GM21529 (cell line): ENCODE measurements around the gene TLR1.
"Not testable (repeated sequence)": the region's sequence is repeated elsewhere in the genome, so short reads cannot be mapped to it uniquely, and the experiment has no call there.

Experiments used
- ATAC-seq: cut with Tn5 transposase; IDR thresholded peaks from one replicate; pipeline ENCODE4 v1.9.1; 2021; ENCODE audit not compliant: unreplicated experiment

The TLR1 gene

DNA sequence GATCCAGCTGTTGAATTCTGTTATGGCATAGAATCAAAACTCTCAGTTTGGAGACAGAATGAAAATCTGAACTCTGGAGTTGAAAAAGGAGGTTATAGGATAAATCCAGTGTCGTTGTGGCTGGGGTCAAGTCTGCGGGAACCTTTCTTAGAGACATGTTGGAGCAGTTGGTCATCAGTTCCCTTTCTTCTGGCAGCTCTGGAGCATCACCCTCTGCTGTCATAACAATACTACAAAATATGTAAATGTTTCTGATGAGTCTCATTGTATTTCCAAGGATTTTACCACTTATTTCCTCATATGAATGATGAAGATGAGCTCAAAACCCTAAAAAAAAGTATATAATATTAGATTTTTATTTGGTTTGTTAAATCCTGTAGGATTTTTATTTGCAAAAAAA lies 29.3 kb downstream of the TLR1 start:
- no peak for ATAC-seq

DNA sequence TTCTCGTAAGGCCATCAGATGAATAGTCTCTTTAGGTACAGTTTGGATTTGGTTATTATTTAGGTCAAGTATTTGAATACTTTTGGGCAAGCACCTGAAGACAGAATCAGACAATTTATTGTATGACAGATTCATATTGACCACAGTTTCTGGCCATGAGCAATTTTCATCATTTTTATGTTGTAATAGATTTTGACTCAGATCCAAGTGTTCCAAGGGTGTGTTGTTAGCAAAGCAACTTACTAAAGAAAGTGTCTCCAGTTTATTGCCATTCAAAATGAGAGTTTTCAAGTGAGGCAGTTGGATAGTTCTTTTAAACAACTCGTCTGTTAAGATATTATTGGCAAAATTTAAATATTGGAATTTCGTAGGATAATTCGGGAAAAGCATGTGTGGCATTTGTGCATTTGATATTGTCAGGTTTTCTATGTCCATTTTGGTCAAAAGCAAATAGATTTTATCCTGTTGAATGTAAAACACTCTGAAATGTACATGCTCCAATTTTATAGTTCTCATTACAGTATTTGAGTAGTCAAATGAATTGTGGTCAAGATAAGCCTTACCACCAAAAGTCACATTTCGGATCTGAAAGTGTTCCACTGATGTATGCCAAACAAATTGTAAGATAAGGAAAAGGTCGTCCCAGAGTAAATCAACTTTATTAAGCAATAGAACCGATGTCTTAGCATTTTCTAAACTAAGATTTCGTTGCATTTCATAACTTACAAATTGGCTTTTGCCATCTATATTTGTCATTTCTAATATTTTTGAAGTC lies 30.2 kb downstream of the TLR1 start:
- ATAC-seq, result no peak

DNA sequence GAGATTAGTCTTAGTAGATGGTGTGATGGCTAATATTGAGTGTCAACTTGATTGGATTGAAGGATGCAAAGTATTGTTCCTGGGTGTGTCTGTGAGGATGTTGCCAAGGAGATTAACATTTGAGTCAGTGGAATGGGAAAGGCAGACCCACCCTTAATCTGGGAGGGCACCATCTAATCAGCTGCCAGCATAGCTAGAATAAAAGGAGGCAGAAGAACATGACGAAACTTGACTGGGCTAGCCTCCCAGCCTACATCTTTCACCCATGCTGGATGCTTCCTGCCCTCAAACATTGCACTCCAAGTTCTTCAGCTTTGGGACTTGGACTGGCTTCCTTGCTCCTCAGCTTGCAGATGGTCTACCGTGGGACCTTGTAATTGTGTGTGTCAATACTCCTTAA lies 34.3 kb downstream of the TLR1 start:
- not testable (repeated sequence) for ATAC-seq

DNA sequence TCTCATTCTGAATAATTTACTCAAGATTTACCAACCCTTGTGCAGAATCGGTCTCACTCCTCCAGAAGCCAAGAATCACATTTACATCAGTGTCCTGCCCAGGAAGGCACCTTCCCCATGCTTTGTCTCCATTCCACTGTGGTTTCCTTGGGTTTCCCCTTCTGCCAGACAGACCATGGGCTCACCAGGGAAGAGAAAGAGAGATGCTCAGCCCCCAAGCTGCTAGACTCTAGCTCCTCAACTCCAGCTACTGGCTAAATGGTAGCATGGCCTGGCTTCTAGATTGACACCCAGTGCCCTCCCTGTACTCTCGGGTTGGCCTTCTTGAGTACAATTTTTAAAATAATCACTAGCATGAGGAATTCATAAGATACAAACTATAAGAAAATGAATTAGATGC lies 34.7 kb downstream of the TLR1 start:
- ATAC-seq, result no peak

DNA sequence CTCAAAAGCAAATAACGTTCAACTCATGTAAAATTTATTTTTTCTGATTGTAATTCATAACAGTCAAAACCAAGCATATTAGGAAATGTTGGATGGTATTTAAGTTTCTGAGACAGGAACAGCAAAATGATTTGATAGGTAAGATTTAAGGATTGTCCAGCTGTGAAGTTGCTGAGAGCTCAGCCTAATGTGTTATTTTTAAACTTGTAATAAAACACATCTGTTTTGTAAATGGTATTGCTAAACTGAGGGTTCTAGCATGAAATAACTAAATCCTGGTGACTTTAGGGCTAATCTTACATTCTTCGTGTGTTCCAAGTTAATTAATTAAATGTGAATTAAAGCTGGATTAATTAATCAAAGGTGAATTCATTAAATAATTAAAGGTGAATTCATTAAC lies 35.1 kb downstream of the TLR1 start:
- ATAC-seq, result no peak

DNA sequence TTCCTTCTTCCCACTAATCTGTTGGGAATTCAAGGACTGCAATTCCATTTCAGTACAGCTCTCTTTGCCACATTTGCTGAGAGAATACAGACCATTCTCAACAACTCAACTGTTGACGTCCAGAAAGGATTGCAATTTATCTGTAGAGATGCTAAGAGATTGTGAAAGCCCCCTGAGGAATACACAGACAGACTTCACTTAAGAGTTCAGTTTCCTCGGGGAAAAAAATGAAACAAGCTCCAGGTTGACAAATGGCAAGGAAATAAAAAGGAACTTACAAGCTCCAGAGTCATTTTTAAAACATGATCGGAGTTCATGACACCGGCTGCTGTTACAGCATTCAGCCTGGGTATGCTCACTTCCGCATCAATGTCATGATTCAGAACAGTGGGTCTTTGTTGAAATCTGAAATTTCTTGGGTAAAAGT lies 35.6 kb downstream of the TLR1 start:
- no peak for ATAC-seq

DNA sequence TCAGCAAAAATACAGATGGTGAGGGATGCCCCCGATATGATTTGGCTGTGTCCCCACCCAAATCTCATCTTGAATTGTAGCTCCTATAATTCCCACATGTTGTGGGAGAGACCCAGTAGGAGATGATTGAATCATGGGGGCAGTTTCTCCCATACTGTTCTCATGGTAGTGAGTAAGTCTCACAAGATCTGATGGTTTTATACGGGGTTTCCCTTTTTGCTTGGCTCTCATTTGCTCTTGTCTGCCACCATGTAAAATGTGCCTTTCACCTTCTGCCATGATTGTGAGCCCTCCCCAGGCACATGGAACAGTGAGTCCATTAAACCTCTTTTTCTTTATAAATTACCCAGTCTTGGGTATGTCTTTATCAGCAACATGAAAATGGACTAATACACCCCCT lies 37.7 kb downstream of the TLR1 start:
- ATAC-seq, result not testable (repeated sequence)

DNA sequence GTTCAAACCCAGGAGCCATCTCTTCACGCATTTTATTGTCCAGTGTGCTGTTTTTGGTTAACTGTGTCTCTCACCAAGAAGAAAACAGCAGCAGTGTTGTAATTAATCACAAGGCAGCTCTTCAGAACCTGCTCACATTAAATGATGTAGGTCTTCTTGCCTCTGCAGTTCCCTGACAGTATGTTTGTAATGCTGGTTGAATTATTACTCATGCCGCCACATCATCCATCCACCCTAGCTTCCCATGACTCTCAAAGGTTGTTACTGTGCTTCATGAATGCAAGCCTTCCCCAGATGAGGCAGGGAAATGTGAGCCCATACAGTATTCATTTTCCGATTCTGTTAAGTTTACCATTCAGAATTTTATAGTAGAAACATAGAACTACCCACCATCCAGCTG lies 39.2 kb downstream of the TLR1 start:
- ATAC-seq, result no peak

DNA sequence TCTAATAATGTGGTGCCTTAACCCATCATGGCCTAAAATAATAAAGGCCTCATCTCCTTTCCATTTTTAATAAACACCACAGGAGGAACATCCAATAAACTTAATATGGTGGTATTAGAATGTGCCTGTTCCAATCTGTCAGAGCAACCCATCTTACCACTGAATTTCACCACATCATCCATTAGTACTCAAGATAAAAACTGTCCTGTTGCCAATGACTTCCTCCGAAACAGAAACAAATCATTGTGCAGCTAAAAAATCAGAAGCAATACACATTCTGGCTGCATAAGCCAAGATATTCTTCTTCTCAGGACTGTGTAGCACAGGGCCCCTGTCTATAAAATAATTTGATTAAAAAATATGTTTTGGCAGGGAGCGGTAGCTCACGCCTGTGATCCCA lies 40.3 kb downstream of the TLR1 start:
- ATAC-seq, result no peak

DNA sequence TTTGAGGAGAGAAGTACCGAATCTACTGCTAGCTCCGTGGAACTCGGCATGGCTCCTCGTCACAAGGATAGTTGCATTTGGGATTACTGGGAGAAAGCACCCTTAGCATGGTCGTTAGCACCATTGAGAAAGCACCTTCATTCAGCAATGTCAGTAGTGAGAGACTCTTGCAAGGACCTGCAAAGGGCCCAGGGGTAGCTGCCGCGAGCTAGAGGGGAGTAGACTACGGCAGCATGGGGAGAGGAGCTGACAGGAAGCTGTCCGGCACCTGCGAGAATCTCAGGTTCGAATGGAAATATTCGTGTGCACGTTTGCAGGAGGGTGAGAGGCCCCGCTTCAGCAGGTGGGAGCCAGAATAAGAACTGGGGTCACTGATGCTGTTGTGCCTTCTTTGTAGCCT lies 42.0 kb downstream of the TLR1 start:
- peak; percentile 35 for ATAC-seq

DNA sequence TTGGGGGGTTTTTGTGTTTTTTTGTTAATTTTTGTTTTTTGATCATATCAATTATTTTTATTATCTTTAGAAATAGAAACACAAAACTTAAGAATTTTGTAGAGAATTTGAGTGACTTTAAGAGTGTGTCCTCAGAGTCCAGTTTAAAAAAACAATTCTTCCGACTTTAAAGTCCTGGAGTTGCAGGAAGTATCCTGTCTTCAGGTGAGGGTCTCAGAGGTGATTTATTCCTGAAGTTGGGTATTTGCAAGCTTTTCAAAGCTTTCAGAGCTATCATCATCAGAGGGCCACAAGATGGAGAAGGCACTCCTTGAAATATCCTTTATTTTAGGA lies 44.8 kb downstream of the TLR1 start:
- ATAC-seq, result no peak

DNA sequence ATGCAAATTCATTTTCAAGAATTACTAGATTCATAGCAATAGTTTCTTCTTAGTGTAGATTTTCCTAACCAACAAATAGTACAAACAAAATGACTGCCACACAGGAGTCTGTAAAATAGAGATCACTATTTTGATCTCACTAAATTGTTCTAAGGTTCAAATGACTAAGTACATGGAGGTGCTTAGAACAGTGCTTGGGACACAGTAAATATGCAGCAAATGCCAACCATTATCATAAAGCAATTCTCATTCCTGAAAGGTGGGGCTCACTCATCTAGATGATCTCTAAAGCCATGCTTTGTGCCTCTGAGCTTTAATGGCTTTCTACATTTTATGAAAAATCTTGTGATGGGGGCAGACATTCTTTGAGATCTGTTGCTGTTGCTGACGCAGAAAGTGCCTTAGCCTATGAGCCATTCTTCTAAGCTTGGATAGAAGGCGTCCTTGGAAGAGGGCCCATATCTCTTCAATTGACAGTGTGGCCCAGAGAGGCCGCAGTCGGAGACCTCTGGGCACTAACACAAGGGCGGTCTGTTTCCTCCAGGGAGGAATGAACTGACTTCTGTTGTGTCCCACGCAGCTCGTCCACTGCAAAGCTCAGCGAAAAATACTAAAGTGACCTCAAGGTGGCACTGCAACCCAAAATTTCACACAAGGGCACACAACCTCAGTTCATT lies 45.3 kb downstream of the TLR1 start:
- ATAC-seq, result peak; percentile 24

DNA sequence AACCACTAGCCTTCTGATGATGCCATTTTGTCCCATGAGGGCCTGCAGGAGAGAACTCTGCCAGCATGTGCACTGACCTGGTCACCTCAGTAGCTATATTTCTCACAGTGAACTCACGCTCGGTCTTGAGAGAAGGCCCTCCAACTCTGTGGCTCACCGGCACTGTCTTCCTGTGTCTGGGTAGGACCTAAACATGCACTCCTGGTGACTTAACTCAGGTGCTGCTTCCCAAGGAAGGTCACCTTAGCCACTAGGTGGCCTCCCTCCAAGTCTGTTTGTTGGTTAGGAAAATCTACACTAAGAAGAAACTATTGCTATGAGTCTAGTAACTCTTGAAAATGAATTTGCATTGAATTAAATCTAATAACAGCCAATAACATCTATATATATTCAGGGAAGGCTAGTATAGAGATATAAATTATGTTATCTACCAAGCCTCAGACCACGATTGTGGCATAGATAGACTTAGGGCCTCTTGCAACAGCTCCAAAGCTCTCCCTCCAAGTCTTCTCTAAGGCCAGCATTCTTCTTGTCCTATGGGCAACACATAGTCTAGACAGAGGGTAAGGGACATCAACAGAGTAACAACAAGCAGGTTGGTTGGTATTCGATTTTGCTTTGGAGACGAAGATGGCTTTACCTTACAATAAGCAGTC lies 46.5 kb downstream of the TLR1 start:
- ATAC-seq, result no peak

DNA sequence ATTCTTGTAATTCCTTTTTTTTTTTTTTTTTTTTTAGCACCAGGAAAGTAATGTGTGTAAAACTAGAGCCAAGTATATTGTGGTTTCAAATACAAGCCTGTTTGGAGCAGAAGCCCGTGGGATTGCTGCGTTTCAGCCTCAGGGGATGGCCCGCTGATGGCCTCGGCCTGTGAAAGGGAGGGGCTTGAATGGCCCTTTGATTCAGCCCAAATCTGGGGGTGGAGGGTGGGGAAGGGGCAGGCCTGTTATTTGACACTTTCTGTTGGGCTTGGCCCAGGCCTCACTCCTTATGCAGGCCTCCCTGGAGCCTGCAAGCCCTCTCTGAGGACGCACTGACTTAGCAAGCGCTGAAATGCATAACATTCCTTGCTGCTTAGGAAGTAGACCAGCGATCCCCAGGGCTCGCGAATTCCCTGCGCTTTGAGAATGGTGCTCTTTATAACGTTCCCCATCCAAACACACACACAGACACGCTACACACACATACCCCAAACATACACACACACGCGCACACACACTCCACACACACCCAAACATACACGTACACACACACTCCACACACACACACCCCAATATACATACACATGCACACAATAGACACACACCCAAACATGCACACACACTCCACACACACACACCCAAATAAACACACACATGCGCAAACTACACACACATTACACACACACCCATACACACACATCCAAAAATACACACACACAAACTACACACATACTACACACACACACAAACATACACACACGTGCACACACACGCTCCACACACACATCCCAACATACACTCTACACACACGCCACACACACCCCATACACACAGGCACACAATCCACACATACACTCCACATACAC lies 51.4 kb downstream of the TLR1 start:
- ATAC-seq, result no peak

DNA sequence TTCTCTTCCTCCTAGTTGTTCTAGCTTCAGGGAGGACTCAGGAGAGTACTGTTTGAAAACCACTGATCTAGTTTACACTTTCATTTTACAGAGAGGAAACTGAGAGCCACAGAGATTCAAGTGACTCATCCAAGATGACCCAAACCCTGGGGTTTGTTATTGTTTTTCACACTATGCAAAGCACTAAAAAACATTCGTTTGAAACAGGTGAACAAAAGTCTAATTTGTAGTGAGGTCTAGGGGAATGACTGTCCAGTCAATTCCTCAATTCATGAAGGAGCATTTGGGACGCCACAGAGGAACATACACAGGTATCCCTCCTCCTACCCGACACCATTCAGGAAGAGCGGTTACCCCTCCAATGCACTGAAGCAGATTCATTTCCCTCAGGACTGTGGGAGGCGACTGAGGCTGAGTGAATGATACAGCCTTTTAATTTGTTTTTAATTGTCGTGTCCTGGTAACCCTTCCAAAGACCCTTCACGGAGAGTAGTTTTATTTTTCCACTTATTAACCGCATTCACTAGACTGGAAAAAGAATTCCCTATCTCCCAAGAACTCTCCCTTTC lies 52.1 kb downstream of the TLR1 start:
- ATAC-seq, result peak; percentile 99

DNA sequence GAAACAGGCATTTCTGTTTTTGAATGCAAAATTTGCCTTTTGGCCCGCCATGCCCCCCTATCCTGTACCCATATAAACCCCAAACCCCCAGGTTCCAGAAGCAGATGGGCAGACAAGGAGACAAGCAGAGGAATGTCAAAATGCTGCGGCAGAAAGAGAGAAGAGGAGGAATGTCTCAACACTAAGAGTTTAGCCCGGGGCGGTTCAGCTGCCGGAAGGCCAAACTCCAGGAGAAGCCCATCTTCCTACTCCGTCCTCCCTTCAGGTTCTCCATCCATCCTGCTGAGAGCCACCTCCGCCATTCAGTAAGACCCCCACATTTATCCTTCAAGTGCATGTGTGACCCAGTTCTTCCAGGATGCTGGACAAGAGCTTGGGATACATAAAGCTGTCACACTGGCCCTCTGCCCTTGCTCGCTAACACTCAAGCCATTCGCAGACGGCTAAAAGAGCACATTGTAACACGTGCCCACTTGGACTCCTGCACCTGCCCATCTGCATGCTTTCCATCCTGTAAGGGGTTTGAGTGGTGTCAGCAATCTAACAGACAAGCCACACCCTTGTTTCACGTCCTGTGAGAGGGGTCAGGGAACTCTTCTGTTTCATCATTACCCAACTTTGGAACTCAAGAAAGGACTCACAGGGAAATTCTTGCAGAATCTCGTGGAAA lies 53.1 kb downstream of the TLR1 start:
- ATAC-seq, result no peak

DNA sequence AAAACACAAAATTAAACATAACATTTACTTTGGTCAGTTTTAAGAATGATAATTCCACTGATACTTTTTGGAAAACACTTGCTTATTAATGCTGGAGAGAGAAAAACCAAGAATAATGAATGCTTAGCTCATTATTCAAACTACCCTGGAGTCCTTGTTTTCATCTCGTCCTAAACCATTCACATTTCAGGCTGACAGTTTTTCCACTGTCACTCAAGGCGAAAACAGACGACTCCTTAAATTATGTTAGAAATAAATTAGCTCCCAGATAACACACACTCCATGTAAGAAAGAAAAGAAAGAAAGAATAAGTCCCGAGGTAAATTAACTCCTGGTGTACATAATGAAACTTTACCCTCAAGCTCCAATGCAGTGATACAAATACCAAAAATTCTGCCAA lies 55.3 kb downstream of the TLR1 start:
- no peak for ATAC-seq

DNA sequence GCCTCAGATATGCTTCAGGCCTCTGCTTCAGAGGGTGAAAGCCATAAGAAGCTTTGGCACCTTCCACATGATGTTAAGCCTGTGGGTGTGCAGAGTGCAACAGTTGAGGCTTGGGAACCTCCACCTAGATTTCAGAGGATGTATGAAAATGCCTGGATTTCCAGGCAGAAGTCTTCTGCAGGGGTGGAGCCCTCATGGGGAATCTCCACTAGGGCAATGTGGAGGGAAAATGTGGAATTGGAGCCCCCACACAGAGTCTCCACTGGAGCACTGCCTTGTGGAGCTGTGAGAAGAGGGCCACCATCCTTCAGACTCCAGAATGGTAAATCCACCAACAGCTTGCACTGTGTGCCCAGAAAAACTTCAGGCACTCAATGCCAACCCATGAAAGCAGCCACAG lies 57.0 kb downstream of the TLR1 start:
- no peak for ATAC-seq
